SIG-M5 treated with dmso at 0.1 percent for 504 hours (cell line): ENCODE data around the gene UBXN2A.
"Not testable (repeated sequence)": the region's sequence is repeated elsewhere in the genome, so short reads cannot be mapped to it uniquely, and the experiment has no call there.

Experiments
- DNase-seq: peaks from one replicate; lab custom pipeline; 2025; ENCODE audit not compliant: unreplicated experiment; lab: John Stamatoyannopoulos, UW

The UBXN2A gene

GRCh38 chr2:24043133-24043532 lies 102.9 kb downstream of the UBXN2A start:
- DNase-seq = not testable (repeated sequence)

- DNase-seq = no peak
Observed at GRCh38 chr2:24045511-24046508, 105.5 kb downstream of the UBXN2A start.

GRCh38 chr2:24046599-24046929 lies 106.3 kb downstream of the UBXN2A start:
- DNase-seq = no peak

- DNase-seq = peak; percentile 100
Observed at GRCh38 chr2:24046930-24047702, 106.9 kb downstream of the UBXN2A start, which contains the start of gene WDCP. Gene WDCP, minus strand, starts transcription at chr2:24047391. Its CDS starts 7,897 bp downstream, at chr2:24039494.

GRCh38 chr2:24047703-24048033 lies 107.4 kb downstream of the UBXN2A start:
- DNase-seq = no peak

- DNase-seq = no peak
Observed at GRCh38 chr2:24048769-24049484, 108.7 kb downstream of the UBXN2A start.

- DNase-seq = peak; percentile 41
Observed at GRCh38 chr2:24049485-24050021, 109.3 kb downstream of the UBXN2A start, which contains the start of gene FKBP1B. Gene FKBP1B, plus strand, starts transcription at chr2:24049741. Its CDS starts 109 bp downstream, at chr2:24049850.

- DNase-seq = no peak
Observed at GRCh38 chr2:24050041-24050979, 110.0 kb downstream of the UBXN2A start.

GRCh38 chr2:24051833-24052232 lies 111.6 kb downstream of the UBXN2A start:
- DNase-seq = no peak

- DNase-seq = no peak
Observed at GRCh38 chr2:24052951-24053350, 112.7 kb downstream of the UBXN2A start.
